MM.1S (cell line): Measurements from ENCODE around the gene CDK17.
"Not testable (repeated sequence)": the region's sequence is repeated elsewhere in the genome, so short reads cannot be mapped to it uniquely, and the experiment has no call there.

Experiments
- DNase-seq: peaks from one replicate; pipeline ENCODE4 v3.0.0-alpha.2; 2015
- H2AFZ ChIP-seq: fragments of 300-600 bp; sonication (generic); 2 replicates; pipeline ENCODE4 v1.6.0; 2016; ENCODE audit warnings: antibody characterized with exemption, low read length
- H3F3A ChIP-seq: fragments of 300-600 bp; sonication (generic); 2 replicates; pipeline ENCODE4 v1.6.1; 2016; ENCODE audit warnings: mild to moderate bottlenecking, antibody characterized with exemption, low read length, moderate library complexity, mixed read lengths; ENCODE audit not compliant: insufficient read depth
- H3K27ac ChIP-seq: fragments of 300-600 bp; sonication (generic); 2 replicates; pipeline ENCODE4 v1.5.1; 2016; ENCODE audit warnings: mild to moderate bottlenecking, low read length
- H3K27me3 ChIP-seq: fragments of 300-600 bp; sonication (generic); replicated peaks from 2 replicates; pipeline ENCODE4 v1.6.0; 2016; ENCODE audit warnings: low read length; ENCODE audit not compliant: insufficient read depth
- H3K36me3 ChIP-seq: fragments of 300-600 bp; sonication (generic); replicated peaks from 2 replicates; pipeline ENCODE4 v1.6.1; 2016; ENCODE audit warnings: mild to moderate bottlenecking, low read length, mixed read lengths; ENCODE audit not compliant: insufficient read depth
- H3K4me1 ChIP-seq: fragments of 300-600 bp; sonication (generic); 2 replicates; pipeline ENCODE4 v1.6.1; 2016; ENCODE audit warnings: low read length, mixed read lengths
- H3K4me2 ChIP-seq: fragments of 300-600 bp; sonication (generic); 2 replicates; pipeline ENCODE4 v1.6.0; 2016; ENCODE audit warnings: low read depth, low read length
- H3K4me3 ChIP-seq: fragments of 300-600 bp; sonication (generic); 2 replicates; pipeline ENCODE4 v1.5.1; 2016; ENCODE audit warnings: low read length, mixed read lengths
- H3K79me2 ChIP-seq: fragments of 300-600 bp; sonication (generic); 2 replicates; pipeline ENCODE4 v1.6.1; 2016; ENCODE audit warnings: mixed run types, low read length, mixed read lengths
- H3K9ac ChIP-seq: fragments of 300-600 bp; sonication (generic); 2 replicates; pipeline ENCODE4 v1.6.1; 2016; ENCODE audit warnings: low read length, mixed read lengths
- H3K9me2 ChIP-seq: fragments of 300-600 bp; sonication (generic); replicated peaks from 2 replicates; pipeline ENCODE4 v1.6.1; 2016; ENCODE audit warnings: mild to moderate bottlenecking, low read length, mixed read lengths; ENCODE audit not compliant: insufficient read depth
- H3K9me3 ChIP-seq: fragments of 300-600 bp; sonication (generic); replicated peaks from 2 replicates; pipeline ENCODE4 v1.6.1; 2016; ENCODE audit warnings: mild to moderate bottlenecking, low read length, mixed read lengths; ENCODE audit not compliant: insufficient read depth
- H4K20me1 ChIP-seq: fragments of 300-600 bp; sonication (generic); 2 replicates; pipeline ENCODE4 v1.6.1; 2016; ENCODE audit warnings: mild to moderate bottlenecking, low read length, moderate library complexity, mixed read lengths; ENCODE audit not compliant: insufficient read depth
- CTCF ChIP-seq: fragments of 300-600 bp; sonication (generic); IDR thresholded peaks from 2 replicates; pipeline ENCODE4 v1.5.1; 2016; ENCODE audit warnings: antibody characterized with exemption, low read length, mixed read lengths
- EZH2 ChIP-seq: fragments of 300-600 bp; sonication (generic); optimal IDR thresholded peaks from 2 replicates; pipeline ENCODE3; 2017; ENCODE audit warnings: low read depth, mild to moderate bottlenecking, antibody characterized with exemption, low read length, mixed read lengths
- EZH2phosphoT487 ChIP-seq: fragments of 300-600 bp; sonication (generic); IDR thresholded peaks from 2 replicates; pipeline ENCODE4 v1.6.1; 2018; ENCODE audit warnings: antibody characterized with exemption, low read length

CDK17 gene

GRCh38 chr12:96354326-96354725, 45.9 kb downstream of the CDK17 start:
- Histone ChIP-seq H3K27me3 (no peaks in the 10 kb centered on the region), H3K4me2 (no peak overlapping the region), H4K20me1 (no peaks in the 10 kb centered on the region), H3K9ac (no peak overlapping the region), H3K79me2 (peaks cover 91% of the 10 kb centered on the region), H2AFZ (no peak overlapping the region), H3K27ac (no peak overlapping the region), H3K4me3 (no peak overlapping the region), H3K9me2 (no peaks in the 10 kb centered on the region), H3K36me3 (no peaks in the 10 kb centered on the region), H3K4me1 (0 out of 2 replicates have a peak, but pooled peaks cover 5% of the 10 kb centered on the region), H3F3A (no peaks in the 10 kb centered on the region), H3K9me3 (no peaks in the 10 kb centered on the region)
- no peak for TF ChIP-seq EZH2phosphoT487
- no peak for DNase-seq

- no peaks in the 10 kb centered on the region for H3K9me3 ChIP-seq
- H3K4me1 ChIP-seq = peaks cover 10% of the 10 kb centered on the region; the same call in 1 of the 2 replicates
- H3K4me2 ChIP-seq = no peak overlapping the region
- TF ChIP-seq EZH2 (no peak), EZH2phosphoT487 (no peak), CTCF (no peak)
- no peak overlapping the region for H3K27ac ChIP-seq
- H3K79me2 ChIP-seq = peaks cover 98% of the 10 kb centered on the region
- no peak overlapping the region for H3K4me3 ChIP-seq
- H3K9ac ChIP-seq = no peak overlapping the region
- H4K20me1 ChIP-seq = no peaks in the 10 kb centered on the region
- H3K27me3 ChIP-seq = no peaks in the 10 kb centered on the region
- H2AFZ ChIP-seq = no peak overlapping the region
- H3F3A ChIP-seq = no peaks in the 10 kb centered on the region
- DNase-seq = no peak
- no peaks in the 10 kb centered on the region for H3K9me2 ChIP-seq
- no peaks in the 10 kb centered on the region for H3K36me3 ChIP-seq
Measured at GRCh38 chr12:96352161-96352835, 47.9 kb downstream of the CDK17 start.

DNA sequence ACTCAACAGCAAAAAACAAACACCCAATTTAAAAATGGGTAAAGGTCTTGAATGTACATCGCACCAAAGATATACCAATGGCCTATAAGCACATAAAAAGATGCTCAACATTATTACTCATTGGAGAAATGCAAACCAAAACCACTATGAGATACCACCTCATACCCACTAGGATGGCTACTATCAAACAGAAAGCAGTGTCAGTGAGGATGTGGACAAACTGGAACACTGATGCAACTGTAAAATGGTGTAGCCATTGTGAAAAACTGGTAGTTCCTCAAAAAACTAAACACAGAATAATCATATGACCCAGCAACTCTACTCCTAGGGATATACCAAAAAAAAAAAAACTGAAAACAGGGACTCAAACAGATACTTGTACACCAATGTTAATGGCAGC, 49.3 kb downstream of the CDK17 start:
- Histone ChIP-seq H3K9ac (no peak overlapping the region), H3K4me2 (no peak overlapping the region), H2AFZ (no peak overlapping the region), H3K79me2 (peaks cover 94% of the 10 kb centered on the region), H3K4me1 (peaks cover 10% of the 10 kb centered on the region; the same call in 1 of the 2 replicates), H3F3A (no peaks in the 10 kb centered on the region), H4K20me1 (no peaks in the 10 kb centered on the region), H3K27ac (no peak overlapping the region), H3K9me2 (no peaks in the 10 kb centered on the region), H3K36me3 (no peaks in the 10 kb centered on the region), H3K27me3 (no peaks in the 10 kb centered on the region), H3K9me3 (no peaks in the 10 kb centered on the region), H3K4me3 (no peak overlapping the region)
- no peak for DNase-seq
- TF ChIP-seq CTCF (no peak), EZH2phosphoT487 (no peak), EZH2 (no peak)

DNA sequence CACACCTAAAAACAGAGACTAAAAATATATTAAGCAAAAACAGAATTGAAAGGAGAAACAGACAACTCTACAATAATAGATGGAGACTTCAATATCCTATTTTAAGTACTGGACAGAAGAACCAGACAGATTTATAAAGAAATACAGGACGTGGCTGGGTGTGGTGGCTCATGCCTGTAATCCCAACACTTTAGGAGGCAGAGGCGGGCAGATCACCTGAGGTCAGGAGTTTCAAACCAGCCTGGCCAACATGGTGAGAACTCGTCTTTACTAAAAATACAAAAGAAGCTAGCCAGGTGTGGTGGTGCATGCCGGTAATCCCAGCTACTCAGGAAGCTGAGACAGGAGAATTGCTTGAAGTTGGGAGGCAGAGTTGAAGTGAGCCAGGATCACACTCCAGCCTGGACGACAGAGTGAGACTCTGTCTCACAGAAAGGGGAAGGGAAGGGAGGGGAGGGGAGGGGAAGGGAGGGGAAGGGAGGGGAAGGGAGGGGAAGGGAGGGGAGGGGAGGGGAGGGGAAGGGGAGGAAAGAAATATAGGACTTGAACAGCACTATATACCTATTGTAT, 53.0 kb downstream of the CDK17 start:
- H3K4me1 ChIP-seq = peaks cover 26% of the 10 kb centered on the region
- peaks cover 89% of the 10 kb centered on the region for H3K79me2 ChIP-seq
- no peaks in the 10 kb centered on the region for H4K20me1 ChIP-seq
- H3K9me3 ChIP-seq = no peaks in the 10 kb centered on the region
- no peak for DNase-seq
- H3K9me2 ChIP-seq = no peaks in the 10 kb centered on the region
- peak overlapping the region; percentile 79; the same call in 1 of the 2 replicates for H3K4me2 ChIP-seq
- no peaks in the 10 kb centered on the region for H3K27me3 ChIP-seq
- H3F3A ChIP-seq = peaks cover 15% of the 10 kb centered on the region
- no peak for TF ChIP-seq EZH2
- no peak for TF ChIP-seq CTCF
- TF ChIP-seq EZH2phosphoT487 = no peak
- H3K36me3 ChIP-seq = no peaks in the 10 kb centered on the region
- H2AFZ ChIP-seq = no peak overlapping the region
- H3K4me3 ChIP-seq = peak overlapping the region; percentile 46
- peak overlapping the region; percentile 4; the same call in 1 of the 2 replicates for H3K9ac ChIP-seq
- peak overlapping the region; percentile 24; the same call in 1 of the 2 replicates for H3K27ac ChIP-seq

- DNase-seq = peak; percentile 22
- Histone ChIP-seq H3K4me1 (peaks cover 26% of the 10 kb centered on the region), H3K79me2 (peaks cover 89% of the 10 kb centered on the region), H3K4me3 (peak overlapping the region; percentile 46), H3K4me2 (peak overlapping the region; percentile 79; the same call in 1 of the 2 replicates), H3K9ac (peak overlapping the region; percentile 4; the same call in 1 of the 2 replicates), H3K27ac (peak overlapping the region; percentile 24; the same call in 1 of the 2 replicates), H3F3A (peaks cover 15% of the 10 kb centered on the region)
- not testable (repeated sequence) for H3K9me3 ChIP-seq, H3K27me3 ChIP-seq, H3K36me3 ChIP-seq, H4K20me1 ChIP-seq, H3K9me2 ChIP-seq, H2AFZ ChIP-seq
Measured at GRCh38 chr12:96346716-96347115, 53.5 kb downstream of the CDK17 start.
